WTC11 (cell line): ENCODE results near the gene EBF3. TPM values are rescaled to one million over a fixed set of nuclear protein-coding genes. Genes with fewer than 3 reads are reported as not detected.

Source experiments
- ATAC-seq: fragments of 200-7000 bp; cut with Tn5 transposase; 2 replicates; pipeline ENCODE4 v1.10.0; 2021; ENCODE audit warnings: mild to moderate bottlenecking, moderate library complexity
- CTCF ChIA-PET: fragments of 300-600 bp; sonication (Branson Sonifier 250); formaldehyde crosslinking; loops from one replicate; lab custom pipeline; 2021; ENCODE audit warnings: antibody characterized with exemption; lab: Charles Lee
- POLR2A ChIA-PET: fragments of 350-600 bp; sonication (Branson Sonifier 250); formaldehyde crosslinking; loops from one replicate; lab custom pipeline; 2021; ENCODE audit warnings: antibody characterized with exemption; lab: Charles Lee
- DNase-seq: peaks from one replicate; pipeline ENCODE4 v3.0.0; 2021; ENCODE audit warnings: low spot score
- H3K27ac Mint-ChIP-seq: 2 replicates; pipeline ENCODE4 v1.8.0; 2021; ENCODE audit warnings: mixed read lengths
- H3K27me3 Mint-ChIP-seq: 2 replicates; pipeline ENCODE4 v1.8.0; 2021; ENCODE audit warnings: low read depth, mild to moderate bottlenecking, moderate library complexity, mixed read lengths
- H3K36me3 Mint-ChIP-seq: 2 replicates; pipeline ENCODE4 v1.8.0; 2021; ENCODE audit warnings: mixed read lengths
- H3K4me1 Mint-ChIP-seq: 2 replicates; pipeline ENCODE4 v1.8.0; 2022; ENCODE audit warnings: mixed read lengths
- H3K4me3 Mint-ChIP-seq: 2 replicates; pipeline ENCODE4 v1.8.0; 2021; ENCODE audit warnings: mild to moderate bottlenecking, moderate library complexity, mixed read lengths
- H3K9me3 Mint-ChIP-seq: 2 replicates; pipeline ENCODE4 v1.8.0; 2021; ENCODE audit warnings: mixed read lengths
- ESRRA ChIP-seq: sonication (generic); formaldehyde crosslinking; IDR thresholded peaks from 2 replicates; pipeline ENCODE4 v1.8.1; 2022; ENCODE audit warnings: mild to moderate bottlenecking, missing genetic modification reagents, borderline replicate concordance
- FOXJ3 ChIP-seq: sonication (generic); formaldehyde crosslinking; IDR thresholded peaks from 2 replicates; pipeline ENCODE4 v1.9.0; 2021; ENCODE audit warnings: missing genetic modification reagents, mild to moderate bottlenecking, borderline replicate concordance
- JAZF1 ChIP-seq: fragments of 250-450 bp; sonication (Bioruptor Pico); IDR thresholded peaks from 2 replicates; pipeline ENCODE4 v1.9.0; 2021; ENCODE audit warnings: moderate library complexity, mild to moderate bottlenecking, inconsistent platforms
- NFATC4 ChIP-seq: fragments of 250-450 bp; sonication (Bioruptor Pico); IDR thresholded peaks from 2 replicates; pipeline ENCODE4 v1.9.0; 2021; ENCODE audit warnings: mild to moderate bottlenecking
- RELA ChIP-seq: sonication (generic); formaldehyde crosslinking; IDR thresholded peaks from 2 replicates; pipeline ENCODE4 v1.8.1; 2022; ENCODE audit warnings: missing genetic modification reagents, mild to moderate bottlenecking, borderline replicate concordance
- SMAD4 ChIP-seq: sonication (generic); formaldehyde crosslinking; IDR thresholded peaks from 2 replicates; pipeline ENCODE4 v1.8.0; 2022; ENCODE audit warnings: mild to moderate bottlenecking, missing genetic modification reagents
- ZNF416 ChIP-seq: fragments of 250-450 bp; sonication (Bioruptor Pico); IDR thresholded peaks from 2 replicates; pipeline ENCODE4 v1.9.0; 2021; ENCODE audit warnings: mild to moderate bottlenecking, inconsistent platforms
- total RNA-seq: library from RNA; stranded (reverse); gene quantifications from 3 replicates; pipeline ENCODE4 v1.2.3, GENCODE V29; 2021
- TF ChIP-seq, protein P1 (sequence below): fragments of 250-450 bp; sonication (Bioruptor Pico); IDR thresholded peaks from 2 replicates; pipeline ENCODE4 v1.9.0; 2021; ENCODE audit warnings: mild to moderate bottlenecking
- TF ChIP-seq, protein P2 (sequence below): sonication (generic); formaldehyde crosslinking; IDR thresholded peaks from 2 replicates; pipeline ENCODE4 v1.8.1; 2023; ENCODE audit warnings: mild to moderate bottlenecking, moderate library complexity, missing genetic modification reagents
- TF ChIP-seq, protein P3 (sequence below): sonication (generic); formaldehyde crosslinking; IDR thresholded peaks from 2 replicates; pipeline ENCODE4 v1.8.0; 2022; ENCODE audit warnings: mild to moderate bottlenecking, missing genetic modification reagents
- TF ChIP-seq, protein P4 (sequence below): sonication (generic); formaldehyde crosslinking; IDR thresholded peaks from 2 replicates; pipeline ENCODE4 v1.8.1; 2023; ENCODE audit warnings: mild to moderate bottlenecking, missing genetic modification reagents
- TF ChIP-seq, protein P5 (sequence below): sonication (generic); formaldehyde crosslinking; IDR thresholded peaks from 2 replicates; pipeline ENCODE4 v1.8.1; 2022; ENCODE audit warnings: mild to moderate bottlenecking, missing genetic modification reagents, moderate library complexity, borderline replicate concordance
- TF ChIP-seq, protein P6 (sequence below): sonication (generic); formaldehyde crosslinking; IDR thresholded peaks from 2 replicates; pipeline ENCODE4 v1.8.1; 2022; ENCODE audit warnings: low read depth, mild to moderate bottlenecking, moderate library complexity, missing genetic modification reagents, borderline replicate concordance
- TF ChIP-seq, protein P7 (sequence below): fragments of 250-450 bp; sonication (Bioruptor Pico); IDR thresholded peaks from 2 replicates; pipeline ENCODE4 v1.9.0; 2021; ENCODE audit warnings: mild to moderate bottlenecking, borderline replicate concordance
- TF ChIP-seq, protein P8 (sequence below): sonication (generic); formaldehyde crosslinking; IDR thresholded peaks from 2 replicates; pipeline ENCODE4 v1.8.0; 2022; ENCODE audit warnings: mild to moderate bottlenecking, missing genetic modification reagents

The EBF3 gene
- total RNA-seq, 1 experiment from 2014 or later: 1.2 TPM

DNA sequence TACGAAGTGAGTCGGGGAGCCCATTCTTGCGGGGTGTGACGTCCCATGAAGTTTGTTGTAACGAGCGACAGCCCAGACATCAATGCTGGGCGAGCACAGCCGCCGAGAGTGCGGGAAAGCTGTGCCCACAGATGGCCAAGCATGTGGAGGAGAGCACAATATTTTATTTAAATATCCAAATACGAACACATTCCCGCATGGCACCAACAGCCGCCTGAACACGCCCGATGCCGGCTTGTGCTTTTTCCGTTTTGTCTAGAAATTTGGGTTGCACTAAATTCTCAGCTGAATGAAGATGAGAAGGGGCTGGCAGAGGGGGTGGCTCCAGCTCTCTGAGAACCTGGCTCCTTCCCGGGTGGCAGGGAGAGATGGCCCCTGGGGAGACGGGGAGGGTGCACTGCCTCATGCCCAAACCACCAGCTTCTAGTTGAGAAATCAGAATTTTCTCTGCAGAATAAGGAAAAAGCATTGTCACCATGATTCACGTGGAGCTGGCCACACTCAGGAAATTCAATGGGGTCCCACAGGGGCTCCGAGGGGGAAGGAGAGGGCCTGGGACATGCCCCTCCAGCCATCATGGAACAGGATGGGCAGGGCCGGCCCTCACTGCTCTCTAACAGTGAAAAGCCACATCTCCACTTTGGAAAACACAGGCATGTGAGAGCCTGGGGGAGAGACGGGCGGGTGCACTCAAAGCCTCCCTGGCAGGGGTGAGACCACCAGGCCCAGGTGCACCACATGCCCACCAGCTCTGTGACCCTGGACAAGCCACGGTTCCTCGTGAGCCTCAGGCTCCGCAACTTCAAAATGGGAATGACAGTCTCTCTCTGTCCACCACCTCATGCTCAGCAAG lies 48.3 kb downstream of the EBF3 start:
- H3K36me3 Mint-ChIP-seq: no peaks in the 10 kb centered on the region
- H3K4me3 Mint-ChIP-seq: no peak overlapping the region
- TF ChIP-seq FOXJ3 (CRISPR knock-in tag) (no peak), ESRRA (CRISPR knock-in tag) (no peak), JAZF1 (no peak), NFATC4 (CRISPR knock-in tag) (no peak), ZNF416 (CRISPR knock-in tag) (no peak), SMAD4 (no peak), RELA (no peak)
- TF ChIP-seq, protein P1, sequence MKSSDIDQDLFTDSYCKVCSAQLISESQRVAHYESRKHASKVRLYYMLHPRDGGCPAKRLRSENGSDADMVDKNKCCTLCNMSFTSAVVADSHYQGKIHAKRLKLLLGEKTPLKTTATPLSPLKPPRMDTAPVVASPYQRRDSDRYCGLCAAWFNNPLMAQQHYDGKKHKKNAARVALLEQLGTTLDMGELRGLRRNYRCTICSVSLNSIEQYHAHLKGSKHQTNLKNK: no peak
- TF ChIP-seq, protein P2, sequence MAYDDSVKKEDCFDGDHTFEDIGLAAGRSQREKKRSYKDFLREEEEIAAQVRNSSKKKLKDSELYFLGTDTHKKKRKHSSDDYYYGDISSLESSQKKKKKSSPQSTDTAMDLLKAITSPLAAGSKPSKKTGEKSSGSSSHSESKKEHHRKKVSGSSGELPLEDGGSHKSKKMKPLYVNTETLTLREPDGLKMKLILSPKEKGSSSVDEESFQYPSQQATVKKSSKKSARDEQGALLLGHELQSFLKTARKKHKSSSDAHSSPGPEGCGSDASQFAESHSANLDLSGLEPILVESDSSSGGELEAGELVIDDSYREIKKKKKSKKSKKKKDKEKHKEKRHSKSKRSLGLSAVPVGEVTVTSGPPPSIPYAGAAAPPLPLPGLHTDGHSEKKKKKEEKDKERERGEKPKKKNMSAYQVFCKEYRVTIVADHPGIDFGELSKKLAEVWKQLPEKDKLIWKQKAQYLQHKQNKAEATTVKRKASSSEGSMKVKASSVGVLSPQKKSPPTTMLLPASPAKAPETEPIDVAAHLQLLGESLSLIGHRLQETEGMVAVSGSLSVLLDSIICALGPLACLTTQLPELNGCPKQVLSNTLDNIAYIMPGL (CRISPR knock-in tag): no peak
- TF ChIP-seq, protein P3, sequence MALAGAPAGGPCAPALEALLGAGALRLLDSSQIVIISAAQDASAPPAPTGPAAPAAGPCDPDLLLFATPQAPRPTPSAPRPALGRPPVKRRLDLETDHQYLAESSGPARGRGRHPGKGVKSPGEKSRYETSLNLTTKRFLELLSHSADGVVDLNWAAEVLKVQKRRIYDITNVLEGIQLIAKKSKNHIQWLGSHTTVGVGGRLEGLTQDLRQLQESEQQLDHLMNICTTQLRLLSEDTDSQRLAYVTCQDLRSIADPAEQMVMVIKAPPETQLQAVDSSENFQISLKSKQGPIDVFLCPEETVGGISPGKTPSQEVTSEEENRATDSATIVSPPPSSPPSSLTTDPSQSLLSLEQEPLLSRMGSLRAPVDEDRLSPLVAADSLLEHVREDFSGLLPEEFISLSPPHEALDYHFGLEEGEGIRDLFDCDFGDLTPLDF: no peak
- TF ChIP-seq, protein P4, sequence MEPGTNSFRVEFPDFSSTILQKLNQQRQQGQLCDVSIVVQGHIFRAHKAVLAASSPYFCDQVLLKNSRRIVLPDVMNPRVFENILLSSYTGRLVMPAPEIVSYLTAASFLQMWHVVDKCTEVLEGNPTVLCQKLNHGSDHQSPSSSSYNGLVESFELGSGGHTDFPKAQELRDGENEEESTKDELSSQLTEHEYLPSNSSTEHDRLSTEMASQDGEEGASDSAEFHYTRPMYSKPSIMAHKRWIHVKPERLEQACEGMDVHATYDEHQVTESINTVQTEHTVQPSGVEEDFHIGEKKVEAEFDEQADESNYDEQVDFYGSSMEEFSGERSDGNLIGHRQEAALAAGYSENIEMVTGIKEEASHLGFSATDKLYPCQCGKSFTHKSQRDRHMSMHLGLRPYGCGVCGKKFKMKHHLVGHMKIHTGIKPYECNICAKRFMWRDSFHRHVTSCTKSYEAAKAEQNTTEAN: no peak
- TF ChIP-seq, protein P5, sequence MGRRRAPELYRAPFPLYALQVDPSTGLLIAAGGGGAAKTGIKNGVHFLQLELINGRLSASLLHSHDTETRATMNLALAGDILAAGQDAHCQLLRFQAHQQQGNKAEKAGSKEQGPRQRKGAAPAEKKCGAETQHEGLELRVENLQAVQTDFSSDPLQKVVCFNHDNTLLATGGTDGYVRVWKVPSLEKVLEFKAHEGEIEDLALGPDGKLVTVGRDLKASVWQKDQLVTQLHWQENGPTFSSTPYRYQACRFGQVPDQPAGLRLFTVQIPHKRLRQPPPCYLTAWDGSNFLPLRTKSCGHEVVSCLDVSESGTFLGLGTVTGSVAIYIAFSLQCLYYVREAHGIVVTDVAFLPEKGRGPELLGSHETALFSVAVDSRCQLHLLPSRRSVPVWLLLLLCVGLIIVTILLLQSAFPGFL (CRISPR knock-in tag): no peak
- TF ChIP-seq, protein P6, sequence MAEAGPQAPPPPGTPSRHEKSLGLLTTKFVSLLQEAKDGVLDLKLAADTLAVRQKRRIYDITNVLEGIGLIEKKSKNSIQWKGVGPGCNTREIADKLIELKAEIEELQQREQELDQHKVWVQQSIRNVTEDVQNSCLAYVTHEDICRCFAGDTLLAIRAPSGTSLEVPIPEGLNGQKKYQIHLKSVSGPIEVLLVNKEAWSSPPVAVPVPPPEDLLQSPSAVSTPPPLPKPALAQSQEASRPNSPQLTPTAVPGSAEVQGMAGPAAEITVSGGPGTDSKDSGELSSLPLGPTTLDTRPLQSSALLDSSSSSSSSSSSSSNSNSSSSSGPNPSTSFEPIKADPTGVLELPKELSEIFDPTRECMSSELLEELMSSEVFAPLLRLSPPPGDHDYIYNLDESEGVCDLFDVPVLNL (CRISPR knock-in tag): no peak
- TF ChIP-seq, protein P7, sequence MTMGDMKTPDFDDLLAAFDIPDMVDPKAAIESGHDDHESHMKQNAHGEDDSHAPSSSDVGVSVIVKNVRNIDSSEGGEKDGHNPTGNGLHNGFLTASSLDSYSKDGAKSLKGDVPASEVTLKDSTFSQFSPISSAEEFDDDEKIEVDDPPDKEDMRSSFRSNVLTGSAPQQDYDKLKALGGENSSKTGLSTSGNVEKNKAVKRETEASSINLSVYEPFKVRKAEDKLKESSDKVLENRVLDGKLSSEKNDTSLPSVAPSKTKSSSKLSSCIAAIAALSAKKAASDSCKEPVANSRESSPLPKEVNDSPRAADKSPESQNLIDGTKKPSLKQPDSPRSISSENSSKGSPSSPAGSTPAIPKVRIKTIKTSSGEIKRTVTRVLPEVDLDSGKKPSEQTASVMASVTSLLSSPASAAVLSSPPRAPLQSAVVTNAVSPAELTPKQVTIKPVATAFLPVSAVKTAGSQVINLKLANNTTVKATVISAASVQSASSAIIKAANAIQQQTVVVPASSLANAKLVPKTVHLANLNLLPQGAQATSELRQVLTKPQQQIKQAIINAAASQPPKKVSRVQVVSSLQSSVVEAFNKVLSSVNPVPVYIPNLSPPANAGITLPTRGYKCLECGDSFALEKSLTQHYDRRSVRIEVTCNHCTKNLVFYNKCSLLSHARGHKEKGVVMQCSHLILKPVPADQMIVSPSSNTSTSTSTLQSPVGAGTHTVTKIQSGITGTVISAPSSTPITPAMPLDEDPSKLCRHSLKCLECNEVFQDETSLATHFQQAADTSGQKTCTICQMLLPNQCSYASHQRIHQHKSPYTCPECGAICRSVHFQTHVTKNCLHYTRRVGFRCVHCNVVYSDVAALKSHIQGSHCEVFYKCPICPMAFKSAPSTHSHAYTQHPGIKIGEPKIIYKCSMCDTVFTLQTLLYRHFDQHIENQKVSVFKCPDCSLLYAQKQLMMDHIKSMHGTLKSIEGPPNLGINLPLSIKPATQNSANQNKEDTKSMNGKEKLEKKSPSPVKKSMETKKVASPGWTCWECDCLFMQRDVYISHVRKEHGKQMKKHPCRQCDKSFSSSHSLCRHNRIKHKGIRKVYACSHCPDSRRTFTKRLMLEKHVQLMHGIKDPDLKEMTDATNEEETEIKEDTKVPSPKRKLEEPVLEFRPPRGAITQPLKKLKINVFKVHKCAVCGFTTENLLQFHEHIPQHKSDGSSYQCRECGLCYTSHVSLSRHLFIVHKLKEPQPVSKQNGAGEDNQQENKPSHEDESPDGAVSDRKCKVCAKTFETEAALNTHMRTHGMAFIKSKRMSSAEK: no peak
- TF ChIP-seq, protein P8, sequence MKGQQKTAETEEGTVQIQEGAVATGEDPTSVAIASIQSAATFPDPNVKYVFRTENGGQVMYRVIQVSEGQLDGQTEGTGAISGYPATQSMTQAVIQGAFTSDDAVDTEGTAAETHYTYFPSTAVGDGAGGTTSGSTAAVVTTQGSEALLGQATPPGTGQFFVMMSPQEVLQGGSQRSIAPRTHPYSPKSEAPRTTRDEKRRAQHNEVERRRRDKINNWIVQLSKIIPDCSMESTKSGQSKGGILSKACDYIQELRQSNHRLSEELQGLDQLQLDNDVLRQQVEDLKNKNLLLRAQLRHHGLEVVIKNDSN (CRISPR knock-in tag): no peak
- TF ChIP-seq, all 79 proteins: peak for 0
- Mint-ChIP-seq H3K9me3 (no peaks in the 10 kb centered on the region), H3K27me3 (no peaks in the 10 kb centered on the region), H3K27ac (no peak overlapping the region), H3K4me1 (peaks cover 14% of the 10 kb centered on the region)
- ATAC-seq (no peak), DNase-seq (no peak)
- POLR2A ChIA-PET: no interaction called here
- CTCF ChIA-PET: no interaction called here
